ENCODE data around the gene SRSF1.

GRCh38 chr17:57987581-57988300, 19.3 kb downstream of the SRSF1 start, which contains the start of gene VEZF1:
- TF ChIP-seq POLR2AphosphoS5 (IDR thresholded peaks at IDR 0.05), result peak; percentile 77 to 89
- no peak for TF ChIP-seq CTCF (IDR thresholded peaks at IDR 0.05)
- peak; percentile 31 for TF ChIP-seq POLR2A (IDR thresholded peaks at IDR 0.05; ENCODE audit: low read depth)
- no peak for TF ChIP-seq EP300 (IDR thresholded peaks at IDR 0.05)

All from esophagus muscularis mucosa (tissue), 4 donors.